Activated CD4-positive, CD25-positive, alpha-beta regulatory T cell treated with anti-CD3 and anti-CD28 coated beads, Interleukin-2, amount 50 U/mL, for 24 hours (primary cell): Measurements from ENCODE around the gene KIAA0513.

Experiments
- ATAC-seq, 2 donors: fragments of 150-1000 bp; cut with Tn5 transposase; one replicate each; pipeline ENCODE4 v1.10.0; 2021; ENCODE audit warnings: mild to moderate bottlenecking in 1 of 2, moderate library complexity in 1 of 2

Gene KIAA0513

DNA sequence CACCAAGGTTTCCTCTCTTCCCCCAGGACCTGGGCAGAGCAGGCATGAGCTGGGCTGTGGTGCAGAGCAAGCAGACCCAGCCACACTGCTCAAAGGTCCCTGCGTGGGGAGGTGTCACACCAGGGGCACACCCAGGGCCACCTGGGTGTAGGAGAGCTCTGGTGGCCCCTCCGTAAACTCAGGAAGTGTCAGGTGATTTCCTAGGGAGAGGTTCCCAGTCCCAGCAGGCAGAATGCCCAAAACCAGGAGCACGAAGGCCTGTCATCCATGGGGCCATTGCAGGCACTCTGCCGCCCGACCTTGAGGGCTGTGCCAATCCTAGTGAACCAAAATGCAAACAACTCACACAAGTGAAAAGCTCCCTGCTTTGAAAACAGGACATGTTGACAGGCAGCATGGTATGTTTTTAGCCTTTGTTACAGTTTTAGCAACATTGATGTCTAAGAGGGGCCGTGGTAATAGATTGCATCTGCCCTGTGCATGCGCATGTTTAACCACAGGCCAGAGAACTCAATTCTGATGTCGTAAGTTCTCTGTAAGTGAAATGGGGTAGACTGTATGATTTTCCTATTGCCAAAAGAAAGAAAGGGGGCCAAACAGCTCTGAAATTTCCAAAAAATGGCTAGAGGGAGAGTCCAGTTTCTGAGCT lies 63.4 kb downstream of the KIAA0513 start:
- no peak for ATAC-seq

DNA sequence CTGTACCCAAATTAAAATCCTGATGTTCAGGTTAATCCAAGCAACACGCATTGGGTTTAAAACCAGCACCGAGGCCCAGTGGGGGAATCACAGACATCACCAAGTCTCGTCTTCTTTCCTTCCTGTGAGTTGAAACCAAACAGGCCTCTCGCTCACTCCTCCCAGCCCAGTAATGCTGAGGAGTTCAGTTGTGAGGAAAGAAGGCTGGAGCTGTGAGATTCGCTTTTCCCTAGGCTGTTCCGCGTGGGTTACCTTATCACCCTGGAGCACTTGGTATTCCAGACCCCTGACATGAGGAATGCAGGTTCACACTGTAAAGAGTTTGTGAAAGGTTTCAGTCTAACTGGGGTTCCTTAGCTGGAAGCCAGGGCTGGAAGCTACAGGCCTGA lies 63.9 kb downstream of the KIAA0513 start:
- ATAC-seq = no peak

DNA sequence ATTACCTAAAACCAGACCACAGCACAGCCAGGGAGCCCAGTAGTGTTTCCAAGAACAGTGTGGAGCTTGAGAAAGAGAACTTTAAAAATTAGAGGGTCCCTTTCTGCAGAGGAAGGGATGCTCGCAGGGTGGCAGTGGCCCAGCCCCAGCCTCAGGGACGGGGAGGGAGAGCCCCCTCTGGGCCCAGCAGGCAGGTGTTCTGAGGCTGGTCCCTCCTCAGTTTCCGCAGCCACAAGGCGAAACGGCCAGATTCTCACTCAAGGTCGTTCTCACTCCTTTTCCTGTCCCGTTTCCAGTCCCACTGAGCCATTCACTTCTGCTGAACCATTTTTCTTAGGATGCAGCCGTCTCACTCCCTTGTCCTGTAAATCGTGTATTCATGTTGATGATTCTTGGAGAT lies 64.7 kb downstream of the KIAA0513 start:
- ATAC-seq = no peak

DNA sequence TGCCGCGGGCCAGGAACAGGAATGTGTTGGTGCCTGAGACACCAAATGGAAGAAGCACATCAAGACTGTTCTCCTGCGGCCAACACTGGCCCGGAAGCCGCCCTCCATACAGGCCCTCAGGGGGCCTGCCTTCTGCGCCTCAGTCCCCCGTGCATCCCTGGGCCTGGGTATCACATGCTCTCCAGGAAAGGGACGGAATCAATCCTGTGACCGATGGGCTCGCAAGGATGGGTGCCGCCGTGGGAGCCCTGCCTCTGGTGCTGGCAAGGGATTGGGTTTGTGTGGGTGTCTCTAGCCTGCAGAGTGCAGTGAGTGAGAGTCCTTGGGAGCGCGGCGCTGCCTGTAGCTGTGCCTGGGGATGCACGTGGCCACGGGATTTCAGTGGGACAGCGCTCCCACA lies 65.3 kb downstream of the KIAA0513 start:
- no peak for ATAC-seq

DNA sequence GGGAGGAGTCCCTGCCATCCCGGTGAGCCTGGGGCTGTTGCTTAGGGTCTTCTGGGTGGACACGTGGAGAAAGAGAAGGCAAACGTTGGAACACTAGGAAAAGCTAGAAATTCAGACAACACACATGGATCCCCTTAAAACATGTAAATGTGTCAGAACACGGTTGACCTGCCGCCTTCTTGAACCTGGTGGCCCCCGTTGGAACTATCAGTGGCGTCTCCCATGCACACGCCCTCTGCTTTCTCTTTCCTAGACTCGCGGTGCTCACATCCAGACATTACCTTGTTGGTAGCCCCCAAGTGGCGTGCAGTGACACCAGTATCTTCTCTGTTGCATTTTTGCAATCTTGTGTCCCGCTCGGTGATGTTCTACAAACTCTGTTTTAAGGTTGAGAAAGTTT lies 66.1 kb downstream of the KIAA0513 start:
- no peak for ATAC-seq

DNA sequence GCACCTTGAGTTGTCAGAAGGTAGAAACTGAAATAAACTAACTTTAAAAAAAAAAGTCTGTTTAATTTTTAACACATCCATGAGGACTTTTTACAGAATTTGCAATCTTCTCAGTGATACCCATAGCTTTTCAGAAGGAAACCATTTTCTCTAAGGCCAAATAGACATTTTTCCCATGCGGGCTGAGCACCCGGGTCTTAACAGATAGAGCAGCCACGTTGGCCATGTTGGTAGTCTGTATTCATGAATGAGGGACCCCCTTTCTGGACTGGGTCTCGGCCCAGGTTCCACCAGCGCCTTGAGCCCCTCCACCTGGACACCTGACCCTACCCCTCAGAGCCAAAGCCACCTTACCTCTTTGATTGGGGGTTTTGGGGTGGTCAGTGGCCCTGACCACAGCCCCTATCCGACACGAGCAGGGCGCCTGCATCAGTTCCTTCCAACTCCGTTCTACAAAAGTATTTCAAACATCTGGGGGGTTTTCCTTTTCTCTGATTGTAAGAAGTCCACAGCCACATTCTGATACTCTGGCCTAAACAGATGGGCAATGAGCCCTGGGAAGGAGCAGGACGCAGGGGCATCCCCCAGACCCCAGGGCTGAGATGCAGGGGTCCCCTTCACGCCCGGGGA lies 66.7 kb downstream of the KIAA0513 start:
- ATAC-seq = no peak

DNA sequence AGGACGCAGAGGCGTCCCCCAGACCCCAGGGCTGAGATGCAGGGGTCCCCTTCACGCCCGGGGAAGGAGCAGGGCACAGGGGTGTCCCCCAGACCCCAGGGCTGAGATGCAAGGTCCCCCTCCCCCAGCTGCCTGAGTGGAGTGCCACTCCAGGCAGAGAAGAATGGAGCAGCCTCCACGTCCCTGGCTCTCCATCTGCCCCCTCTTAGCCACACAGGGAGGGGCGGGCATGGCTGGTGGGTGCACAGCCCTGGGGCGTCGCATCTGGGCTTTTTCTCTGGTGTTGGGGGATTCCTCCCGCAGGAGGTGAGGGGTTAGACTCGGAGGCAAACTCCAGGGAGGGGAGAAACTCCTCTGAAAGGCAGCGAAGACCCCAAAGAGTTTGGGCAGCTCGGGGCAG lies 67.2 kb downstream of the KIAA0513 start:
- ATAC-seq = no peak

DNA sequence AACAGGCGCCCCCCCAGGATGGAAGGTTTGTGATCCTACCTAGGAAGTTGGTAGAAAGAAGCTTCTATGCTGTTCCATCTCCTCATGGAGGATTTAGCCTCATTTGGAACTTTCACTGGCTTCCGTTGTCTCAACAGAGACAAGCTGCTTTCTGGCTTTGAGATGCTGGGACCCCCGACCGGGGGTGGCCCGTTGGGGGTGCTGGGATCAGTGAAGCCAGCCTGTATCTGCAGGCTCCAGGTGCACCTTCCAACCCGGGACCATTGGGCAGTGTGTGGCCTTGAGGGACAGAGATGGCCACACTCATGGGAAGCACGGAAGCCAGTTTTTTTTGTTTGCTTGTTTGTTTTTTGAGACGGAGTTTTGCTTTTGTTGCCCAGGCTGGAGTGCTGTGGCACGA lies 69.3 kb downstream of the KIAA0513 start:
- no peak for ATAC-seq

DNA sequence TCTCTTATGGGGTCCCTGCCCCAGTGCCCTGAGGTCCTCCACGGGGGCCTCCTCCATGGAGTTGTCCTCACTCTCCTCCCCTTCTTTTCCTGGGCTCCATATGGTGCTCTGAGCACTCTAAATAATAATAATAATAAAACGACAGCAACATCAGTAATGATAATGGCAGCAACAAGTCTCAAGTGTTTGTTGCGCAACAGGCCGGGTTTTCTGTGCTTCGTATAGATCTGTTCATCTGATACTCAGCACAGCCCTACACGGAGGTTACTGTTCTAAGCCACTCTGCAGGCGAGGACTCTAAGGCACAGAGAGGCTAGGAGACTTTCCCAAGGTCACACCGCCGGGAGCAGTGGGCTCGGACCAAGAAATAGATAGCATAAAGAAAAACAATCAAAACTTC lies 71.0 kb downstream of the KIAA0513 start:
- ATAC-seq = no peak

DNA sequence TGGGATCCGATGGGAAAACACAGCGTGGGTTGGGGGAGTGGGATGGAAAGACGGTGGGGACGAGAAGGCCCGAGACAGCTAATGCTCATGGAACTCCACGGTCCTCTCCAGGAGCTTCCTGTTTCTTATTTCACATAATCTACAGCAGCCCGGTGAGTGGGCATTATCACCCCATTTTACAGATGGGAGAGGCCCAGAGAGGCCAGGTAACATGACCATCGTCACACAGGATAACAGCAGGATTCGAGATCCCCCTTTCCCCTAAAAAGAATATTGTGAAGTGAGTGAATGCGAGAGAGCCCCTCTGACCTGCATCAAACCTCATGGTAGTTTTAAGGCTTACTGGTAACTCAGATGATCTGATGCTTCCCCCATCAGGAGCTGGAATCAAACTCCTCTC lies 72.7 kb downstream of the KIAA0513 start:
- ATAC-seq = no peak

DNA sequence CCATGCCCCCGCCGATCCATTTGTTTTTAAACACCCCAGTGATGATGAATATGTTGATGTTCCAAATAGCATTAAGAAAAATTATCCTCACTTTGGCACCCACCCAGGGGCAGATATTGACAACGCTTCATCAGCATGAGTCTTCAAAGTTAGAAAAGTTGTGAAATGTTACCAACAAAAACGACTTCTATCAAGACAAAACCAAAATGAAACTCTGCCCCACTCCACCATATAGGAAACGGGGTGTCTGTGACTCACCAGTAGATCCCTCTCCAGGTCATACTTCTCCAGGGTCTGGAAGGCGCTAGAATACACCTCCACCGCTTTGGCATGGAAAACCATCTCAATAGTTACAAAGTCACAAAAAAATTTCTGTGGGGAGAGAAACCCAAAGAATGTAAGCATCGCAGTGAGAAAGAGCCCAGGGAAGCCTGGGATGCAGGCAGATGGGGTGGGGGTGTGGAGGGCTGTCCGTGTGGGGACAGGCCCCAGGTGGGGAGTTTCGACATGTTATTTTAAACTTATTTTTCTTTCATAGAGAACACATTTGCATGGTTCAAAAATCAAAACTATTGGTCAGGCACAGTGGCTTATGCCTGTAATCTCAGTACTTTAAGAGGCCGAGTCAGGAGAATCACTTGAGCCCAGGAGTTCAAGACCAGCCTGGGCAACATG lies 74.5 kb downstream of the KIAA0513 start:
- ATAC-seq = no peak

DNA sequence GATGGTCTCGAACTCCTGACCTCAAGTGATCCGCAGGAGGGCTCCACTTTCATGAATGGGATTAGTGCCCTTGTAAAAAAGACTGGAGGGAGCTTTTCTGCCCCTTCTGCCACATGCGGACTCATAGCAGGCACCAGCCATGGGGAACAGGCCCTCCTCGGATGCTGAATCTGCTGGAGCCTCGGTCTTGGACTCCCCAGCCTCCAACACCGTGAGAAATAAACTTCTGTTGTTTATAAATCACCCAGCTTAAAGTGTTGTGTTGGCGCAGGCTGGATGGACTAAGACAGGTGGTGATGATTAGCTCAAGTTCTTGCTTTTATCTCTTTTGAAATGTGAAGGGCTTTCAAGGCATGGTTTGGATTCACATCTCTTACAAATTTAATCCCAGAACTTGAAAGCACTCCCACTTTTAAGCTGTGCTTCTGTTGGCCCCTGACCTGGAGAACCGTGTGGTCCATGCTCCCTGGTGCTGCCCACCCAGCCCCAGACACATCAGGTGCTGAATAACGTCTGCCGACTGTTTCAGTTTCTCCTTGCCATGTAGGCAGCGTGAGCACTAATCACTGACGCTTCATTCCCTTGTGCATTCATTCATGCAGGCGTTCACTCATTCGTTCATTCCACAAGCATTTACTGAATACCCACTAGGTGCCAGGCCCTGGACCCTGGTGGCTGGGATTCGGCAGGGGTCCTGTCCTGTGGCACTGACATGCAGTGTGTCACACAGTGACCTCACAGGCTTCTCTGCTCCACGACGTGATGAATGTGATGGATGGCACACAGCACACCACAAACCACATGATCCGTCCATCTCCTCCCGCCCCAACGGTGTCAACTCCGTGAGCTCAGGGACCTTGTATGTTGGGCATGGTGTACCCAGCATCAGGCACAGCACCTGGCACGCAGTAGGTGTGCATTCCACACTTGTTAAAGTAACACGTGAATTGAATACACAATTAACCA lies 75.8 kb downstream of the KIAA0513 start:
- ATAC-seq = no peak

DNA sequence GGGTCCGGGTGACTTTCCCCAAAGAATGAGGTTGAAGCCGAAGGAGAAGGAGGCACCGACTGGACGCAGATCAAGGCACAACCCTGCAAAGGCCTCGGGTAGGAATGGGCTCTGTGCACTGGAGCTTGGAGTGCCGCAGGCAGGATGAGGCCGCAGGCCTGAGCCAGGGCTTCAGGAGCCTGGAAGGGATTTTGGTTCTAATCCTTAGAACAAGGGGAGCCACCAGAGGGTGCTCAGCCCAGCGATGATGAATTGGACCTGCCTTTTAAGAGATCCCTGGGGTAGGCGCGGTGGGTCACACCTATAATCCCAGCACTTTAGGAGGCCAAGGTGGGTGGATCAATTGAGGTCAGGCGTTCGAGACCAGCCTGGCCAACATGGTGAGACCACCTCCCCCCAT lies 76.6 kb downstream of the KIAA0513 start:
- ATAC-seq = no peak

DNA sequence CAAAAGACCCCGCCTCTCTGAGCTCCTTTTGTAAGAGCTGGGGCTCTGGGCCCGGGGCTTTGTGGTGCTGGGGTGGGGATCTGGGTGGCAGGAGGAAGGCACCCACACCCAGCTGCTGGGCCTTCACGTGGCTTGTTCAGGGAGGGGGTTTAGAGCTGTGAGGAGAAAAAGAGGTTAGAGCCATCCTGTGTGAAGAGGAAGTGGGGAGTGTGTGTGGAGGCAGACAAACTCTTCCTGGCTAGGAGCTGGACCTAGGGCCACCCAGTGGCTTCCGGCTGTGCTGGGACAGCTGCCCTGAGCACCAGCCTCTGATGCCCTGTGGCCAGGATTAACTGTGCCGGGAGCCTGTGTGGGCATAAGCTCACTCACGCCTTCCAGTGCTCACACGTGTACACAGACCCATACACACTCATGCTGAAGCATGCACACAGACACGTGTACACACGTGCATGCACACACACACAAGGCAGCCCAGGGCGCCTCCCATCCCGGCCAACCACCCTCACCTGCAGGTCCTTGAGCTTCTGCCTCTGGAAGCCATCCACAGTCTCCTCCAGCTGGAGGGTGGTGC lies 77.3 kb downstream of the KIAA0513 start:
- peak; percentile 25 to 38 for ATAC-seq

DNA sequence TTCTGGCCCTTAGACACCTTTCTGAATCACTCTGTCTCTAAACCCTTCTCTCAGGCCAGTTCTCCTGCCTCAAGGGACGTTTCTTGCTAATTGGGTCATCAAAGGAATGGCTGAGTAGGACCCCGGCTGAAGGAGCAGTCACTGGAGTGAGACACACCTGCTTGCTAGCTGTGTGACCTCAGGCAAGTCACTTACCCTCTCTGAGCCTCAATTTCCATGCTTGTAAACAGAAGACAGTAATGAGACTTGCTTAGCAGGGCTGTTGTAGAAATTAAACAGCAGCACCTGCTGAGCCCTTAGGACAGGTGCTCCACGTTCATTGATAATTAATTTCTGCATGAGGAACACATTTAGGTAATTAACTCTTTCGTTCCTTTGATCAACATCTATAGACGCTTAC lies 77.9 kb downstream of the KIAA0513 start:
- ATAC-seq = no peak

DNA sequence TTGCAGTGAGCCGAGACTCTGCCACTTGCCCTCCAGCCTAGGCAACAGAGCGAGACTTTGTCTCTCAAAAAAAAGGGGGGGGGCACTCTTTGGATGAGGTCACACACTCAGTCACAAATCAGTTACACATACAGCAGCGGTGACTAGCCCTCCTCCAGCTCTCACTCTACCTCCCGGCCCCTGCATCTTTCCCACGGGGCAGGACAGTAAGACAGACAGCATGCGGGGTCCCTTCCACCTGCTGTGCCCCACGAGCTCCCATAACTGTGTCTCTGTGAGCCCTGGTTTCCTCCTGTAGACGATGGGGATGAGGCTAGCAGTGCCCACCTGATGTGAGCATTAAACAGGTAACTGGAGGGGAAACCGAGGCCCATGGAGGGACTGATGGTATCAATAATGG lies 79.5 kb downstream of the KIAA0513 start:
- ATAC-seq = no peak

DNA sequence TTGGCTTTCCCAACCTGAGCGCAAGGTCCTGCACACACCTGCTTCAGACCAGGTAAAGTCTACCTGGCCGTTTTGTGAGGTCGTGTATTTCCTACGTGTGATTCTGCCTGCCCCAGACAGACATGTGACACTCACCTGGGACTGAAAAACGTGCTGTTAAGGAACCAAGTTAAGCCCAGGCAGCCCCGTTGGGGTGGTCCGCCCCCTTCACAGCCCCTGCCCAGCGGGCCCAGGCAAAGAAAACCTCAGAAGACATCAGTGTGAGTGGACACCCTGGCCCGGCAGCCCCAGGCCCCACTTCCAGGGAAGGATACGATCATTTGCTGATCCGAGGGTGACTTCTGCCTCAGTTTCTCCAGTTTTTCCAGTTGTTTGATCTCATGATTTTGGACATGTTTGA lies 79.9 kb downstream of the KIAA0513 start:
- no peak for ATAC-seq

DNA sequence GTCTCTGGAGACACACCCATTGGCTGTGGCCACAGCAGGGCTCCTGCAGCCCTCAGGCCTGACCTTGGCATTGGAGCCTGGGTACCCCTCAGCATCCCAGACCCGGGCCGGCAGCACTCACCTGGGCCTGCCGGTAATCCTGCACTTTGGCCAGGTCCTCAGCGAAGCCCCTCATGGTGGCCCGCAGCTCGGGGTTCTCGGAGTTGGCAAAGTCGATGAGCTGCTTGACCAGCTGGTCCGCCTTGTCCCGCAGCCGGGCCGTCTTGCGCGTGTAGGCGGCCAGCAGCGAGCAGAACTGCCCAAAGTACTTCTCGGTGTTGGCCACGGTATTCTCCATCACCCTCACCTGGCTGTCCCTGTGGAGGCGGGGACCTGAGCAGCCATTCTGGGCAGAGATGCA lies 82.5 kb downstream of the KIAA0513 start:
- ATAC-seq = no peak

DNA sequence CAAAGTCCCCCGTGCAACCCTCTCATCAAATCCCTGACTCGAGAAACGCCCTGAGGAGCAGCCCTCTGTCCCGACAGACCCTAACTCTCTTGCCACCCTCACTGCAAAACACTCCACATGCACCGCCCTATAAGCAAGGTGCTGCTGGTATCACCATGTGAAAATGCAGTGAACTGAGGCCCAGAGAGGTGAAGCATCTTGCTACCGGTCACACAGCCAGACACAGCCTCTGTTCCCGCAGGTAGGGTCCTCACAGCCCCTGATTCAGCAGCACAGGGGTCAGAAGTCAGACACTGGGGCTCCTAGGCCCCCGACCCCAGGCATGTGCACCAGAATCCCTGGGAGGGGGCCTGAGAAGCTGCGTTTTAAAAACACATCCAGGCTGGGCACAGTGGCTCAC lies 83.6 kb downstream of the KIAA0513 start:
- ATAC-seq = no peak

DNA sequence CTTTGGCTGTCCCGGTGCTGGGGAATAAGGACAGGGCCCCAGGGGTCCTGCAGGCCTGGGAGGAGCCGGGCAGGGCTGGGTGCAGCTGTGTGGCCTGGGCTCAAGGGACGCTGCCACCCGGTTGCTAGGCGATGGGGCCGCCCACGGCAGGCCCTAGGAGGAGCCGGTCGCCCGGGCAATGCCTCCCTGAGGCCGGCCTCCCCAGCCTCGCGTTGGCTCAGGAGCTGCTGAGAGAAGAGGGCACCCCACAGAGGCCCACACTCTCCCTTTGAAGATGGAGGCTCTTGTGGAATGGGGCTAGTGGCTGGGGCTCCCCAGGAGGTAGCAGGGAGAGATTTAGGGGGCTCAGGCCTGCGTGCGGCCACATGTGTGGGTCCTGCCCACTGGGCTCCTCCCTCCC lies 84.8 kb downstream of the KIAA0513 start, which contains the start of gene CIBAR2:
TSS of gene CIBAR2 (minus strand) at position 109 of the 400 bp plus-strand sequence. CDS start 120 bp downstream, outside the sequence.
- no peak for ATAC-seq

DNA sequence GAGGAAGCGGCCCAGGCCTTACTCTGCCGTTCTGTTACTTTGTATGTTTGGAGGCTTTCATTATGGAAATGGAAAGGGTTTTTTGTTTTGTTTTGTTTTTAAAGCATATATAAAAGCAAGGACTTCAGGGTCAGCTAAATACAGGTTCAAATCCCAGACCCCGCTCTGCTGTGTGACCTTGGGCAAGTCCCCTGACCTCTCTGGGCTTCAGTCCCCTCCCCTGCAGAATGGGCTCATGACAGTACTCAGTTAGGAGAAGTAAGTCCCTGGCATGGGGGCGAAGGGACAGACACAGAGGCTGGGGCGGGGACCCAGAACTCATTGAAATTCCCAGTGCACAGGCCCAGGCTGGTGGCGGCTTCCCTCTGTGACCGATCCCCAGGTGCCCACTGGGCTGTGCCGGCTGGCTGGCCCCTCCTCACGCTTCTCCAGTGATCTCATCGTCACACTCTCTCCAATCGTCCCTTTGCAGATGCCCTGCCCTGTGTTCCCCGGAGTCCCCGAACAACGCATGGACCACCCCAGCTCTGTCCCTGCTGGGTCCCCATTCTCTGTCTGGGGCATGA lies 85.7 kb downstream of the KIAA0513 start:
- no peak for ATAC-seq

DNA sequence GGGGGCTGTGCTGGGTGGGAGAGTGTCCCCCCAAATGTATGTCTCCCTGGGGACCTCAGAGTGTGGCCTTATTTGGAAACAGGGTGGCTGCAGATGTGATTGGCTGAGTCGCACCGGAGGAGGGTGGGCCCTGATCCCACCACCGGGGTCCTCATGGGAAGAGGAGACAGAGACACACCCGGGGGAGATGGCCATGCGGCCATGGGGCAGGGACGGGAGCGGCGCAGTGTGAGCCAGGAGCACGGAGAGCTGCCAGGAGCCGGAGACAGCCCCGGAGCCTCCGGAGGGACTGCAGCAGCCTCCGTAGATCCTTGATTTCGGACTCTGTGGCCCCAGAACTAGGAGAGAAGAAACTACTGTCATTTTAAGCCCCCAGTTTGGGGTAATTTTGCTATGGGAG lies 86.3 kb downstream of the KIAA0513 start:
- ATAC-seq = no peak
